Left lung (tissue), 10 donors: ENCODE results near the gene TRPM1. TPM values are rescaled to one million over a fixed set of nuclear protein-coding genes. Genes with fewer than 3 reads are reported as not detected.

Experiments used
- ATAC-seq: fragments of 200-7000 bp; cut with Tn5 transposase; one replicate; pipeline ENCODE4 v1.9.1; 2020; ENCODE audit warnings: moderate library complexity
- DNase-seq, 4 donors: peaks; one replicate each; pipeline ENCODE4 v3.0.0-alpha.2; 2013 to 2020
- H3K27ac ChIP-seq, 2 donors: fragments of 200-600 bp; sonication (generic) in 1 of 2; one replicate each; pipeline versions ENCODE4 v1.5.0 to v1.8.0; 2020 to 2021
- H3K27me3 ChIP-seq, 2 donors: fragments of 200-600 bp; sonication (generic) in 1 of 2; one replicate each; pipeline versions ENCODE4 v1.5.0 to v1.8.0; 2020 to 2021
- H3K36me3 ChIP-seq, 2 donors: fragments of 200-600 bp; sonication (generic) in 1 of 2; one replicate each; pipeline versions ENCODE4 v1.5.0 to v1.8.0; 2020 to 2021
- H3K4me1 ChIP-seq, 2 donors: fragments of 200-600 bp; one replicate each; pipeline ENCODE4 v1.8.0; 2021
- H3K4me3 ChIP-seq, 2 donors: fragments of 200-600 bp; sonication (generic) in 1 of 2; one replicate each; pipeline versions ENCODE4 v1.5.0 to v1.8.0; 2020 to 2021; ENCODE audit warnings: mild to moderate bottlenecking in 1 of 2
- H3K9me3 ChIP-seq, 2 donors: fragments of 200-600 bp; sonication (generic) in 1 of 2; one replicate each; pipeline versions ENCODE4 v1.5.0 to v1.8.0; 2020 to 2021
- CTCF ChIP-seq, 2 donors: fragments of 200-600 bp; sonication (generic) in 1 of 2; IDR thresholded peaks; one replicate each; pipeline versions ENCODE4 v1.5.0 to v1.8.0; 2021; ENCODE audit warnings: antibody characterized with exemption in 2 of 2
- intact Hi-C, 2 donors: fragments of 100-400 bp; cut with DNase I; formaldehyde crosslinking; loops; one replicate each; pipeline versions ENCODE4 v1.11.2 to v1.14.2; 2022
- polyA plus RNA-seq, 6 donors: library from polyadenylated mRNA; unstranded; fragments of 120-200 nt; gene quantifications; one replicate each; pipeline ENCODE4 v1.2.1, GENCODE V29; 2013; ENCODE audit not compliant: insufficient read length in 6 of 6
- total RNA-seq, 2 donors: library from RNA; stranded (reverse); fragmentation: NEBNext Ultra II Directional; extraction: Animal tissue kit (Norgen Biotek cat#: 25700); gene quantifications; one replicate each; pipeline ENCODE4 v1.2.1, GENCODE V29; 2021
- donor health status: DM: no; HTN: yes; CAD: no.
- donor health status: DM: no; HTN: no; CAD: no.

The TRPM1 gene
- total and polyA plus RNA-seq, 8 donors = 0.03 to 0.04 TPM; not detected in 6

- ATAC-seq (no peak), DNase-seq (no peak)
- Histone ChIP-seq H3K9me3 (no peaks in the 10 kb centered on the region), H3K27ac (no peak overlapping the region), H3K4me1 (peaks cover 0 to 15% of the 10 kb centered on the region in 2 donors), H3K36me3 (no peaks in the 10 kb centered on the region), H3K4me3 (no peak overlapping the region), H3K27me3 (no peaks in the 10 kb centered on the region)
- TF ChIP-seq CTCF (IDR thresholded peaks at IDR 0.05) = no peak
- intact Hi-C loops = no loop called here
Measured at GRCh38 chr15:31084176-31084575, 17.3 kb downstream of the TRPM1 start.

- H3K9me3 ChIP-seq = no peaks in the 10 kb centered on the region
- intact Hi-C loops = no loop called here
- H3K36me3 ChIP-seq = no peaks in the 10 kb centered on the region
- H3K4me3 ChIP-seq = no peak overlapping the region
- DNase-seq (no peak), ATAC-seq (peak; percentile 18)
- no peaks in the 10 kb centered on the region for H3K27me3 ChIP-seq
- H3K27ac ChIP-seq = no peak overlapping the region
- TF ChIP-seq CTCF (IDR thresholded peaks at IDR 0.05) = no peak
- peaks cover 0 to 15% of the 10 kb centered on the region in 2 donors for H3K4me1 ChIP-seq
Measured at GRCh38 chr15:31083370-31083780, 18.1 kb downstream of the TRPM1 start.

GRCh38 chr15:31082771-31083369 is 18.7 kb downstream of the TRPM1 start:
- Histone ChIP-seq H3K4me3 (no peak overlapping the region), H3K36me3 (no peaks in the 10 kb centered on the region), H3K9me3 (no peaks in the 10 kb centered on the region), H3K27me3 (no peaks in the 10 kb centered on the region), H3K4me1 (peaks cover 0 to 15% of the 10 kb centered on the region in 2 donors), H3K27ac (no peak overlapping the region)
- no peak for DNase-seq
- no peak for TF ChIP-seq CTCF (IDR thresholded peaks at IDR 0.05)
- intact Hi-C loops = no loop called here
- peak; percentile 8 for ATAC-seq

GRCh38 chr15:31081588-31082250 is 19.8 kb downstream of the TRPM1 start:
- DNase-seq (peak in 1 of 4 donors; percentile 62), ATAC-seq (peak; percentile 49)
- Histone ChIP-seq H3K27me3 (no peaks in the 10 kb centered on the region), H3K4me3 (no peak overlapping the region), H3K4me1 (peaks cover 0 to 15% of the 10 kb centered on the region in 2 donors), H3K9me3 (no peaks in the 10 kb centered on the region), H3K27ac (no peak overlapping the region), H3K36me3 (no peaks in the 10 kb centered on the region)
- no peak for TF ChIP-seq CTCF (IDR thresholded peaks at IDR 0.05)
- intact Hi-C loops = no loop called here

- H3K4me3 ChIP-seq = peak overlapping the region; percentile 11 to 30
- TF ChIP-seq CTCF (IDR thresholded peaks at IDR 0.05) = no peak
- peak; percentile 13 for ATAC-seq
- H3K4me1 ChIP-seq = peaks cover 0 to 15% of the 10 kb centered on the region in 2 donors
- intact Hi-C loops = no loop called here
- H3K27me3 ChIP-seq = no peaks in the 10 kb centered on the region
- H3K36me3 ChIP-seq = no peaks in the 10 kb centered on the region
- no peak overlapping the region for H3K27ac ChIP-seq
- DNase-seq = no peak
- no peaks in the 10 kb centered on the region for H3K9me3 ChIP-seq
Measured at GRCh38 chr15:31081056-31081455, 20.5 kb downstream of the TRPM1 start.
